ENCODE results near the gene TKTL1.
"Not testable (repeated sequence)": the region's sequence is repeated elsewhere in the genome, so short reads cannot be mapped to it uniquely, and the experiment has no call there.

The TKTL1 gene

DNA sequence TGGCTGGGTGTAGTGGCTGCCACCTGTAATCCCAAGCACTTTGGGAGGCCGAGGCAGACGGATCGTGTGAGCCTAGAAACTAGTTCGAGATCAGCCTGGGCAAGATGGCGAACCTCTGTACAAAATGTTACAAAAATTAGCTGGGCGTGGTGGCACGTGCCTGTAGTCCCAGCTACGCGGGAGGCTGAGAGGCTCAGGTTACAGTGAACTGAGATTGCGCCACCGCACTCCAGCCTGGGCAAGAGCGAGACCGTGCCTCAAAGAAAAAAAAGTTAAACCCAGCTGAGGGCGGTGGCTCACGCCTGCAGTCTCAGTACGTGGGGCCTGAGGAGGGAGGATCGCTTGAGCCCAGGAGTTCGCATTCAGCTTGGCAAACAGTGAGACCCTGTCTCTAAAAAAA lies 1.1 kb downstream of the TKTL1 start:
- TF ChIP-seq, protein P1, sequence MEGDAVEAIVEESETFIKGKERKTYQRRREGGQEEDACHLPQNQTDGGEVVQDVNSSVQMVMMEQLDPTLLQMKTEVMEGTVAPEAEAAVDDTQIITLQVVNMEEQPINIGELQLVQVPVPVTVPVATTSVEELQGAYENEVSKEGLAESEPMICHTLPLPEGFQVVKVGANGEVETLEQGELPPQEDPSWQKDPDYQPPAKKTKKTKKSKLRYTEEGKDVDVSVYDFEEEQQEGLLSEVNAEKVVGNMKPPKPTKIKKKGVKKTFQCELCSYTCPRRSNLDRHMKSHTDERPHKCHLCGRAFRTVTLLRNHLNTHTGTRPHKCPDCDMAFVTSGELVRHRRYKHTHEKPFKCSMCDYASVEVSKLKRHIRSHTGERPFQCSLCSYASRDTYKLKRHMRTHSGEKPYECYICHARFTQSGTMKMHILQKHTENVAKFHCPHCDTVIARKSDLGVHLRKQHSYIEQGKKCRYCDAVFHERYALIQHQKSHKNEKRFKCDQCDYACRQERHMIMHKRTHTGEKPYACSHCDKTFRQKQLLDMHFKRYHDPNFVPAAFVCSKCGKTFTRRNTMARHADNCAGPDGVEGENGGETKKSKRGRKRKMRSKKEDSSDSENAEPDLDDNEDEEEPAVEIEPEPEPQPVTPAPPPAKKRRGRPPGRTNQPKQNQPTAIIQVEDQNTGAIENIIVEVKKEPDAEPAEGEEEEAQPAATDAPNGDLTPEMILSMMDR (IDR thresholded peaks at IDR 0.05; ENCODE audit: control insufficient read depth, insufficient read depth, low read depth, low read length, missing control alignments): no peak
- no peak overlapping the region for H3K4me3 ChIP-seq (ENCODE audit: control insufficient read depth, low read depth, low read length)
- DNase-seq (ENCODE audit: low read depth): no peak

DNA sequence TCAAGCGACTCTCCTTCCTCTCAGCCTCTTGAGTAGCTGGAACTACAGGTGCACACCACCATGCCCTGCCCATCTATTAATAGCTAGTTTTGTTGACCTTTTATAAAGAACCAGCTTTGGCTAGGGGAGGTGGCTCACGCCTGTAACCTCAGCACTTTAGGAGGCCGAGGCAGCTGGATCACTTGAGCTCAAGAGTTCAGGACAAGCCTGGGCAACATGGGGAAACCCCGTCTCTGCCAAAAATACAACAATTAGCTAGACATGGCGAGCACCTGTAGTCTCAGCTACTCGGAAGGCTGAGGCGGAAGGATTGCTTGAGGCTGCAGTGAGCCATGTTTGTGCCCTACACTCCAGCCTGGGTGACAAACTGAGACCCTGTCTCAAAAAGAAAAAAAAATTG lies 2.7 kb downstream of the TKTL1 start:
- DNase-seq (ENCODE audit: low read depth): no peak
- TF ChIP-seq, protein P1 (IDR thresholded peaks at IDR 0.05; ENCODE audit: control insufficient read depth, insufficient read depth, low read depth, low read length, missing control alignments): no peak
- H3K4me3 ChIP-seq (ENCODE audit: control insufficient read depth, low read depth, low read length): no peak overlapping the region

- TF ChIP-seq, protein P1 (IDR thresholded peaks at IDR 0.05; ENCODE audit: control insufficient read depth, insufficient read depth, low read depth, low read length, missing control alignments): no peak
These were observed 5.2 kb downstream of the TKTL1 start for GRCh38 chrX:154300816-154301215.

GRCh38 chrX:154302998-154303397 lies 7.4 kb downstream of the TKTL1 start:
- H3K4me3 ChIP-seq (ENCODE audit: control insufficient read depth, low read depth, low read length); DNase-seq (ENCODE audit: low read depth): not testable (repeated sequence)

More at GRCh38 chrX:154300816-154301215, 5.2 kb downstream of the TKTL1 start:
- no peak for DNase-seq (ENCODE audit: low read depth)
- H3K4me3 ChIP-seq (ENCODE audit: control insufficient read depth, low read depth, low read length): no peak overlapping the region

DNA sequence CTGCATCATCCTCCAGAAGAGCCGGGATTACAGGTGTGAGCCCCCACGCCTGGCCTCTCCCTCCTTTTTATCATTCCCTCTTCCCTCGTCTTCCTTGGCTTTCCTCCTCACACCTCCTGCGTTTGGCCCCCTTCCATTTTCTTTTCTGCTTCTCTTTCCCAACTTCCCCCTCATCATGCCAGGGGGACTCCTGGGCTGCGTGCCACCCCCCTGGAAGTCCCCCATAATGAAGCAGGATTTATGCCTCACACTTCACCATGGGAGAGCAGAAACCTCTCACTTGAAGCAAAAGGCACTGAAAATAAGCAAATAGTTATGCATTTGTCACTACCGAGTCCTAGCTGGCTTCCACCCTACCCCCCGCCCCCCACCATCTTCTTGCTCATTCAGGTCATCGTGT lies 7.9 kb downstream of the TKTL1 start:
- DNase-seq (ENCODE audit: low read depth): no peak
- TF ChIP-seq, protein P1 (IDR thresholded peaks at IDR 0.05; ENCODE audit: control insufficient read depth, insufficient read depth, low read depth, low read length, missing control alignments): no peak
- H3K4me3 ChIP-seq (ENCODE audit: control insufficient read depth, low read depth, low read length): no peak overlapping the region

DNA sequence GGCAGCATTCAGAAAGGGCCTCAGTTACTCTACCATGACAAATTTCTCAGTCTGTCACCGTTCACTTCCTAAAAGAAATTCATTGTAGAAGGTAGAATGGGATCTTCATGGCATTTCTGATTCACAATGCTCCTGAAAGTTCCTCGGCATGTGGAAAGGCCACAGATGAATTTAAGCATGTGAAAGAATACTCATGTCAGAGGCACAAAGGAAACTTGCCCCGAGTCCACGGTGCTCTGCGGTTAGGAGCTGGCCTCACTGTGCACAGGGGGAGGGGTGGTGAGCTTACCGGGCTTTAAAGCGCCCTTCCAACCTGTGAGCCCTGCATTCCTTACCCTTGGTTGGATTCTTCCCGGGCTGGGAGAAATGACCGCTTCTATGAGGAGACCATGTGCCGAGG lies 9.3 kb downstream of the TKTL1 start:
- H3K4me3 ChIP-seq (ENCODE audit: control insufficient read depth, low read depth, low read length): no peak overlapping the region
- DNase-seq (ENCODE audit: low read depth): no peak
- TF ChIP-seq, protein P1 (IDR thresholded peaks at IDR 0.05; ENCODE audit: control insufficient read depth, insufficient read depth, low read depth, low read length, missing control alignments): no peak

GRCh38 chrX:154305541-154306205 lies 10.1 kb downstream of the TKTL1 start:
- no peak overlapping the region for H3K4me3 ChIP-seq (ENCODE audit: control insufficient read depth, low read depth, low read length)
- TF ChIP-seq, protein P1 (IDR thresholded peaks at IDR 0.05; ENCODE audit: control insufficient read depth, insufficient read depth, low read depth, low read length, missing control alignments): no peak
- no peak for DNase-seq (ENCODE audit: low read depth)
